GM10266 (cell line): ENCODE data around the gene C1QTNF8.

Experiments
- DNase-seq: peaks from one replicate; pipeline ENCODE4 v3.0.0; 2012; ENCODE audit errors: extremely low spot score
- CTCF ChIP-seq: IDR thresholded peaks from 2 replicates; pipeline ENCODE4 v1.5.1; 2012; ENCODE audit warnings: mild to moderate bottlenecking, low read depth; ENCODE audit not compliant: control insufficient read depth, insufficient read depth; ENCODE audit errors: missing control alignments

Gene C1QTNF8

DNA sequence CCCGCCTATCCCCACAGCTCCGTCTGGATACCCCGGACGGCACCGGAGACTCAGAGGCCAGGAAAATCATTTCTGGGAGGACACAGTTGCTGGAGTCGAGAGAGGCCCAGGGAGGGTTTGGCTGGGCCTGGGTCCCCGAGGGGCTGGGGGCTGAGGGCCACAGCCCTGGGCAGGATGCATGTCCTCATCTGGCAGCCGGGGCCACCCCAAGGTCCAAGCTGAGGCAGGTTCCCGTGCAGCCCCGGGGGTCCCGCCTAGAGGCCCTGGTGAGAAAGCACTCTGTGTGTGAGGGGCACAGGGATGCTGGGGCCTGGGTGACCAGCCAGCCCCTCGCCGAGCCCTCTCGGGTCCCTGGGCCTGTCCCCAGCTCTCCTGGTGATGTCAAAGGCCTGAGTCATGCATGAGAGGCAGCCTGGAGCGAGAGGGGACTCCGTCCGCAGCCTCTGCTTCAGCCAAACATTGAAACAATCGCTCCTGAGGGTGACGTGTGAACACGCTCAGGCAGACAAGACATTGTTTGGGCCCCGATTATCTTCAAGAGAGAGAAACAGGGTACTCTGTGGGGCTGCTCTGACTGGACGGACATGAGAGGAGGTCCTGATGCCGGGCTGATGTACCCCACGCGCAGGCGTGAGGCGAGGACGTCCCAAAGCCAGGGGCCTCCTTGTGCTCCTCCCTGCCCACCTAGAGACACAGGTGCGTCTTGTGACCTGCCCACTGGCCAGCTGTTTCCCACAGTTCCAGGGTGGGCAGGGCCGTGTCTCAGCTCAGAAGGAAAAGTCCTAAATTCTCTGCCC is 25.8 kb upstream of the C1QTNF8 start:
- no peak for TF ChIP-seq CTCF
- DNase-seq, result no peak

DNA sequence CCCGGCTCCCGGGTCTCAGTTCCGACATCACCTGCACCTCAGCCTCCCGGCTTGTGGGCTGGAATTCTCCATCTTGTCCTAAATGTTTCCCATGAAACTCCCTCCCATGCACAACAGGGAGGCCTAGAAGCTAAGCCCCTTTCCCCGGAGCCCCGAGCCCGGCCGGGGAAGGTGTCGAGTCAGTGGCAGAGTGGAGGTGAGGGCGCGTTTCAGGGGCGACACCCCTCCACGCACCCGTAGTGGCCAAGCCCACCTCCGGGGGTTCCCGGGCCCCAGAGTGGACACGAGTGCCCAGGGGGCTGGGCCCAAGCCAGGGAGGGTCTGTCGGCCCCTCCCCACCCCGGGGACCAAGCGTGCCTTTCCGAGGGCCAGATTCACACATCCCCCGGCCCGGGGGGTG is 25.0 kb upstream of the C1QTNF8 start:
- no peak for TF ChIP-seq CTCF
- no peak for DNase-seq

DNA sequence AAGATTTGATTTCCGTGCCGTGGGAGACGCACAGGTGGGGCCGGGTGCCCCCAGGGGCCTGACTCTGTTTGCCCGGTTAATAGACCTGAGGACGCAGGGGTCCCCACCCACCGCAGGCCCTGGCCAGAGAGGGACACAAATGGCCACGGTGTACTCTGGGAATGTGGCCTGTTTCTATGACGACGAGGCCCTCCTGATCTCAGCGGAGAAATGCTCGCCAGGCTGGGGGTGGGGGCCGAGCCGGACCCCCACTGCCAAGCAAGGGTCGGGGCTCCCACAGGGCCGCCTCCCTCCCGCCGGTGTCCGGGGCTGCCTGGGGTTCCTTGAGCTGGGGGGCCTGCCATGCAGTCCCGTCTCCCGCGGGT is 24.5 kb upstream of the C1QTNF8 start:
- no peak for DNase-seq
- no peak for TF ChIP-seq CTCF

DNA sequence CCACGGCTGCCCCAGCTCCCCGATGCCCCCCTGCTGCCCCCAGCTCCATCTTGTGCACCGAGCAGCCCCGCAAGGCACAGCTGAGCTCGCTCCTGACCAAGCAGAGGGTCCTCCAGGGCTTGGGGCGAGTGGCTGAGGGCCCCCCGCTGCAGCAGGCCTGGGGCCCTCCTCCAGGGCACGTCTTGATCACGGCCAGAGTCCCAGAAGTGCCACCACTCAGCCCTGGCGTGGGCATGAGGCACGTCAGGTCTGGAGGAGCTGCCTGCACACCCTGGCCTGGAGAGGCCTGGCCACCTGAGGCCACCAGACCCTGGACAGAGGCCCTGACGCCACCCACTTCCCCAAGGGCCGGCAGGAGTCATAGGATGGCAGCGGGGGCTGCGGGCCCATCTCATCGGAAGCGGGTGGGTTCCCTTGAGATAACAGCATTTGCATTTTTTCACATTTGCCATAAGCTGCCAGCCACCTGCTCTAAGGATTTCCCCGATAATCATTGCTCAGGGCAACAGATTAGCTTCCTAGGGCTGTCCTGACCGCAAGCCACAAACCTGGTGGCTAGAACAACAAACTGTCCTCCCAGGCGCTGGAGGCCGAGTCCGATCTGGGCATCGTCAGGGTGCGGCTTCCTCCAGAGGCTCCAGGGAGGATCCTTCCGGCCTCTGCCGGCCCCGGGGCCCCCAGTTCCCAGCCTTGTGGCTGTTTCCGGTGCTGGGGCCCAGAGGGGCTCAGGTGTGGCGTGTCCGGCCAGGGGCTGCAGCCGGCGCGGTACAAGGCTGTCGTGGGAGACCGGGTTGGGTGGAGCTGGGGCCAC is 23.9 kb upstream of the C1QTNF8 start:
- DNase-seq, result no peak
- no peak for TF ChIP-seq CTCF

GRCh38 chr16:1119129-1119528 is 23.1 kb upstream of the C1QTNF8 start:
- no peak for TF ChIP-seq CTCF

DNA sequence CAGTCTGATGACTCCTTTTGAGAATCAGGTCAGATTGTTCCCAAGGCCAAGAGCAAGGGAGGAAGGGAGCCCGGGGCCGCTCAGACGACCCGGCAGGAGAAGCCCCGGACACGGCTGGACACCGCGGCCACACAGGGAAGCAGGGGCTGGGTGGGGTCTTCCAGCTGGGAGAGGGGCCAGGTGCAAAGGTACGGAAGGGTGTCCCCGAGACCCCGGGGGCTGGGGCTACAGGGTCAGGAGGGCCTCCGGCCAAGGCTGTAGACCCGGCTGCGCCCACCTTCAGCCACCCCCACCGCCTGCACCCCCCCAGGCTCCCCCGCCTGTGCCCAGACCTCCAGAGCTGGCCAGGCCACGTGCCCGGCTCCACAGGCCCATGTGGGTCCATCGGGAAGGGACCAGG is 21.9 kb upstream of the C1QTNF8 start:
- DNase-seq, result no peak
- no peak for TF ChIP-seq CTCF

More at GRCh38 chr16:1119129-1119528, 23.1 kb upstream of the C1QTNF8 start:
- DNase-seq, result no peak

GRCh38 chr16:1117176-1117900 is 21.3 kb upstream of the C1QTNF8 start:
- no peak for DNase-seq
- TF ChIP-seq CTCF, result no peak
